HL-60 (cell line): ENCODE results near the gene OSBPL10.

Source experiments
- DNase-seq, 2 experiments: peaks; one replicate each; pipeline ENCODE4 v3.0.0-alpha.2; 2010 to 2020; ENCODE audit warnings: low read depth in 1 of 2, low spot score in 1 of 2
- H3K27ac ChIP-seq: fragments of 250-450 bp; sonication (Bioruptor Pico); replicated peaks from 2 replicates; pipeline ENCODE4 v1.5.1; 2020; ENCODE audit warnings: mild to moderate bottlenecking, moderate library complexity
- H3K27me3 ChIP-seq: fragments of 250-450 bp; sonication (Bioruptor Pico); 2 replicates; pipeline ENCODE4 v1.5.1; 2021; ENCODE audit warnings: mild to moderate bottlenecking, moderate library complexity; ENCODE audit not compliant: insufficient read depth, poor library complexity, severe bottlenecking
- H3K4me3 ChIP-seq: replicated peaks from 2 replicates; pipeline ENCODE4 v1.5.1; 2011; ENCODE audit warnings: mild to moderate bottlenecking, control low read depth, low read length; ENCODE audit not compliant: insufficient read depth
- GABPA ChIP-seq: IDR thresholded peaks from 2 replicates; pipeline ENCODE4 v1.6.1; 2012; ENCODE audit warnings: low read depth
- POLR2AphosphoS5 ChIP-seq: IDR thresholded peaks from 2 replicates; pipeline ENCODE4 v1.6.1; 2012; ENCODE audit warnings: low read depth
- REST ChIP-seq: IDR thresholded peaks from 2 replicates; pipeline ENCODE4 v1.6.1; 2012; ENCODE audit warnings: low read depth; ENCODE audit not compliant: insufficient replicate concordance
- SPI1 ChIP-seq: IDR thresholded peaks from 2 replicates; pipeline ENCODE4 v1.6.1; 2012; ENCODE audit warnings: low read depth, mild to moderate bottlenecking, borderline replicate concordance
- TF ChIP-seq, protein P1 (sequence below): IDR thresholded peaks from one replicate; pipeline ENCODE4 v1.5.1; 2011; ENCODE audit warnings: low read length, control low read depth, inconsistent platforms; ENCODE audit not compliant: insufficient read depth

Gene OSBPL10

GRCh38 chr3:31968927-31969418 is 12.1 kb downstream of the OSBPL10 start:
- Histone ChIP-seq H3K27ac (no peak overlapping the region), H3K27me3 (no peaks in the 10 kb centered on the region), H3K4me3 (no peak overlapping the region)
- no peak for DNase-seq
- TF ChIP-seq REST (no peak), SPI1 (no peak)
- TF ChIP-seq, protein P1, sequence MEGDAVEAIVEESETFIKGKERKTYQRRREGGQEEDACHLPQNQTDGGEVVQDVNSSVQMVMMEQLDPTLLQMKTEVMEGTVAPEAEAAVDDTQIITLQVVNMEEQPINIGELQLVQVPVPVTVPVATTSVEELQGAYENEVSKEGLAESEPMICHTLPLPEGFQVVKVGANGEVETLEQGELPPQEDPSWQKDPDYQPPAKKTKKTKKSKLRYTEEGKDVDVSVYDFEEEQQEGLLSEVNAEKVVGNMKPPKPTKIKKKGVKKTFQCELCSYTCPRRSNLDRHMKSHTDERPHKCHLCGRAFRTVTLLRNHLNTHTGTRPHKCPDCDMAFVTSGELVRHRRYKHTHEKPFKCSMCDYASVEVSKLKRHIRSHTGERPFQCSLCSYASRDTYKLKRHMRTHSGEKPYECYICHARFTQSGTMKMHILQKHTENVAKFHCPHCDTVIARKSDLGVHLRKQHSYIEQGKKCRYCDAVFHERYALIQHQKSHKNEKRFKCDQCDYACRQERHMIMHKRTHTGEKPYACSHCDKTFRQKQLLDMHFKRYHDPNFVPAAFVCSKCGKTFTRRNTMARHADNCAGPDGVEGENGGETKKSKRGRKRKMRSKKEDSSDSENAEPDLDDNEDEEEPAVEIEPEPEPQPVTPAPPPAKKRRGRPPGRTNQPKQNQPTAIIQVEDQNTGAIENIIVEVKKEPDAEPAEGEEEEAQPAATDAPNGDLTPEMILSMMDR, result no peak

DNA sequence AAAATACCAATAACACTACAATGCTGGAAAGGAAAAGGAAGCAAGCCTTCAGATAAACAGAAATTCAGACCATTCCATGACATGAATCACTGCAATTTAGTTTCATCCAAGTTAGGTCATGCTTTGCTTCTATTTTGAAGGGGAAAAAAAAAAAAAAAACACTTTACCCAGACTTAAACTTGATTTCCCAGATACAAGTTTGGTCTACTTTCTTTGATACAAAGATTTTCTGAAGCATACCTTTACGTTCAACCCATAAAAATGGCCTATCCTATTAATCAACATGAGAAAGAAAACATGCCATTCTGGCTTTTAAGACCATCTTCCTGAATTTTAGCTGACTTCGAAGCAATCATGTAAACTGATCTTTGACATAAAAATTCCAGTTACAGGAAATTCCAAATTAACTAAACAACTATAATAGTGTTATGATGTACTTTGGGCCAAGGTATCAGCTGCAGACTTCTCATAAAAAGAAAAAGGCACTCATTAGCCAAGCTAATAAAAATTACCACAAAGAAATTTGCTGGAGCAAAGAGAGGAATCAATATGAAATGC is 12.6 kb downstream of the OSBPL10 start:
- Histone ChIP-seq H3K27me3 (no peaks in the 10 kb centered on the region), H3K4me3 (no peak overlapping the region), H3K27ac (no peak overlapping the region)
- TF ChIP-seq, protein P1, result no peak
- TF ChIP-seq SPI1, result no peak
- no peak for TF ChIP-seq POLR2AphosphoS5
- no peak for TF ChIP-seq GABPA
- TF ChIP-seq REST, result no peak
- no peak for DNase-seq

DNA sequence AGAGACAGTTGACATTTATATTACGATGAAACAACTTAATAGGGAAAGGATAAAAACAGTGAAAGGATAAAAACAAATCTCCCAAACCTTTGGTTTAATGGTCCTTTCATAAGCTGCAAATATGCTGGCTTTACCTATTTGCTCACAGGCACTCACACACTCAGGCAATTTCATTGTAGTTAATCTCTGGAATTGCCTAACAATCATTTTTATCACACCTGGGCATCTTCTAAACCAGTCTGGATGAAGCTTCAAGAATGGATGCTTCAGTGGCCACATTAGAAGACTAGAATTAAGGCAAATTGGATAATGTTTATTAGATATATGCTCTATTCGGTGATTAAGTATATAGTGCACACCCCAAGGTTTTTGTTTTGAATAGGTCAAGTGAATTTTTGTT is 13.5 kb downstream of the OSBPL10 start:
- Histone ChIP-seq H3K27me3 (no peaks in the 10 kb centered on the region), H3K27ac (no peak overlapping the region), H3K4me3 (no peak overlapping the region)
- no peak for DNase-seq
- TF ChIP-seq, protein P1, result no peak
- TF ChIP-seq POLR2AphosphoS5 (no peak), SPI1 (no peak), REST (no peak), GABPA (no peak)
